ENCODE data around the gene MSI1. TPM values are rescaled to one million over a fixed set of nuclear protein-coding genes. Genes with fewer than 3 reads are reported as not detected.

MSI1 gene
- not detected for polyA plus RNA-seq (ENCODE audit: low read depth in 6 of 6)

GRCh38 chr12:120368789-120369602 lies at the start of gene MSI1:
MSI1 (minus strand) TSS chr12:120369164; CDS start chr12:120369091, 73 bp downstream.
- H3K27ac Mint-ChIP-seq: peak within 1 kb of the TSS in 1 of 6 donors; percentile 58
- H3K4me1 Mint-ChIP-seq: peaks cover 12 to 25% (median 15%) of the 10 kb centered on the region in 3 donors
- peaks cover 73 to 83% (median 82%) of the 10 kb centered on the region in 3 donors for H3K27me3 Mint-ChIP-seq
- H3K9me3 Mint-ChIP-seq: peaks cover 0 to 1% (median 0%) of the 10 kb centered on the region in 7 donors
- H3K36me3 Mint-ChIP-seq: no peaks in the 10 kb centered on the region
- ATAC-seq (ENCODE audit: low read depth in 2 of 2): peak; percentile 30 to 32
- no peak for DNase-seq
- peak within 1 kb of the TSS; percentile 61 to 92 (median 80) for H3K4me3 Mint-ChIP-seq

GRCh38 chr12:120417917-120418580 lies 49.1 kb upstream of the MSI1 start:
- H3K36me3 Mint-ChIP-seq: no peaks in the 10 kb centered on the region
- no peak for DNase-seq
- H3K4me3 Mint-ChIP-seq: no peak overlapping the region
- H3K9me3 Mint-ChIP-seq: no peaks in the 10 kb centered on the region
- H3K27ac Mint-ChIP-seq: peak overlapping the region in 1 of 6 donors; percentile 67
- H3K27me3 Mint-ChIP-seq: peaks cover 4 to 37% (median 17%) of the 10 kb centered on the region in 3 donors
- no peak for ATAC-seq (ENCODE audit: low read depth in 2 of 2)
- H3K4me1 Mint-ChIP-seq: peaks cover 0 to under 1% (median 0%) of the 10 kb centered on the region in 3 donors

- DNase-seq: no peak
- no peak overlapping the region for H3K27ac Mint-ChIP-seq
- H3K36me3 Mint-ChIP-seq: no peaks in the 10 kb centered on the region
- H3K27me3 Mint-ChIP-seq: peaks cover 4 to 43% (median 27%) of the 10 kb centered on the region in 3 donors
- ATAC-seq (ENCODE audit: low read depth in 2 of 2): no peak
- H3K9me3 Mint-ChIP-seq: no peaks in the 10 kb centered on the region
- H3K4me3 Mint-ChIP-seq: no peak overlapping the region
- no peaks in the 10 kb centered on the region for H3K4me1 Mint-ChIP-seq
Measured at GRCh38 chr12:120416490-120417216, 47.7 kb upstream of the MSI1 start.

- no peak overlapping the region for H3K4me3 Mint-ChIP-seq
- H3K36me3 Mint-ChIP-seq: no peaks in the 10 kb centered on the region
- no peak for DNase-seq
- H3K4me1 Mint-ChIP-seq: no peaks in the 10 kb centered on the region
- peaks cover 4 to 42% (median 27%) of the 10 kb centered on the region in 3 donors for H3K27me3 Mint-ChIP-seq
- ATAC-seq (ENCODE audit: low read depth in 2 of 2): no peak
- H3K9me3 Mint-ChIP-seq: no peaks in the 10 kb centered on the region
- H3K27ac Mint-ChIP-seq: peak overlapping the region in 1 of 6 donors; percentile 80
Measured at GRCh38 chr12:120413901-120414695, 45.1 kb upstream of the MSI1 start.

- H3K27ac Mint-ChIP-seq: peak overlapping the region in 1 of 6 donors; percentile 7
Measured at GRCh38 chr12:120412421-120412820, 43.5 kb upstream of the MSI1 start.

GRCh38 chr12:120408771-120409170 lies 39.8 kb upstream of the MSI1 start:
- H3K9me3 Mint-ChIP-seq: no peaks in the 10 kb centered on the region
- no peak overlapping the region for H3K27ac Mint-ChIP-seq
- peaks cover 0 to 21% (median 15%) of the 10 kb centered on the region in 3 donors for H3K27me3 Mint-ChIP-seq
- DNase-seq: no peak
- no peak for ATAC-seq (ENCODE audit: low read depth in 2 of 2)
- H3K36me3 Mint-ChIP-seq: no peaks in the 10 kb centered on the region
- H3K4me3 Mint-ChIP-seq: no peak overlapping the region
- no peaks in the 10 kb centered on the region for H3K4me1 Mint-ChIP-seq

More at GRCh38 chr12:120412421-120412820, 43.5 kb upstream of the MSI1 start:
- no peaks in the 10 kb centered on the region for H3K9me3 Mint-ChIP-seq
- H3K36me3 Mint-ChIP-seq: no peaks in the 10 kb centered on the region
- ATAC-seq (ENCODE audit: low read depth in 2 of 2) (no peak), DNase-seq (no peak)
- no peak overlapping the region for H3K4me3 Mint-ChIP-seq
- H3K27me3 Mint-ChIP-seq: peaks cover 0 to 34% (median 22%) of the 10 kb centered on the region in 3 donors
- no peaks in the 10 kb centered on the region for H3K4me1 Mint-ChIP-seq

GRCh38 chr12:120406553-120406952 lies 37.6 kb upstream of the MSI1 start:
- no peak for DNase-seq
- Mint-ChIP-seq H3K4me3 (no peak overlapping the region), H3K4me1 (no peaks in the 10 kb centered on the region), H3K27ac (no peak overlapping the region), H3K9me3 (no peaks in the 10 kb centered on the region), H3K27me3 (peaks cover 12 to 28% (median 20%) of the 10 kb centered on the region in 3 donors), H3K36me3 (no peaks in the 10 kb centered on the region)
- no peak for ATAC-seq (ENCODE audit: low read depth in 2 of 2)

- no peak overlapping the region for H3K27ac Mint-ChIP-seq
- ATAC-seq (ENCODE audit: low read depth in 2 of 2): no peak
Measured at GRCh38 chr12:120406069-120406468, 37.1 kb upstream of the MSI1 start.

GRCh38 chr12:120404271-120404670 lies 35.3 kb upstream of the MSI1 start:
- Mint-ChIP-seq H3K9me3 (peaks cover 0 to 3% (median 0%) of the 10 kb centered on the region in 7 donors), H3K27ac (no peak overlapping the region), H3K36me3 (no peaks in the 10 kb centered on the region), H3K4me3 (no peak overlapping the region), H3K4me1 (no peaks in the 10 kb centered on the region), H3K27me3 (peaks cover 26 to 41% (median 37%) of the 10 kb centered on the region in 3 donors)
- DNase-seq (no peak), ATAC-seq (ENCODE audit: low read depth in 2 of 2) (no peak)

More at GRCh38 chr12:120406069-120406468, 37.1 kb upstream of the MSI1 start:
- Mint-ChIP-seq H3K4me1 (no peaks in the 10 kb centered on the region), H3K36me3 (no peaks in the 10 kb centered on the region), H3K27me3 (peaks cover 12 to 28% (median 21%) of the 10 kb centered on the region in 3 donors), H3K4me3 (no peak overlapping the region), H3K9me3 (no peaks in the 10 kb centered on the region)
- DNase-seq: no peak

GRCh38 chr12:120403869-120404268 lies 34.9 kb upstream of the MSI1 start:
- peaks cover 0 to 3% (median 0%) of the 10 kb centered on the region in 7 donors for H3K9me3 Mint-ChIP-seq
- no peaks in the 10 kb centered on the region for H3K4me1 Mint-ChIP-seq
- H3K36me3 Mint-ChIP-seq: no peaks in the 10 kb centered on the region
- H3K27me3 Mint-ChIP-seq: peaks cover 26 to 41% (median 38%) of the 10 kb centered on the region in 3 donors
- ATAC-seq (ENCODE audit: low read depth in 2 of 2): no peak
- no peak for DNase-seq
- no peak overlapping the region for H3K4me3 Mint-ChIP-seq
- no peak overlapping the region for H3K27ac Mint-ChIP-seq

- DNase-seq (no peak), ATAC-seq (ENCODE audit: low read depth in 2 of 2) (no peak)
- Mint-ChIP-seq H3K36me3 (no peaks in the 10 kb centered on the region), H3K27me3 (peaks cover 32 to 52% (median 46%) of the 10 kb centered on the region in 3 donors), H3K27ac (no peak overlapping the region), H3K4me3 (no peak overlapping the region), H3K9me3 (peaks cover 0 to 3% (median 0%) of the 10 kb centered on the region in 7 donors), H3K4me1 (no peaks in the 10 kb centered on the region)
Measured at GRCh38 chr12:120402217-120402616, 33.3 kb upstream of the MSI1 start.

- Mint-ChIP-seq H3K27me3 (peaks cover 41 to 78% (median 69%) of the 10 kb centered on the region in 3 donors), H3K4me3 (no peak overlapping the region), H3K4me1 (peaks cover 0 to 3% (median 3%) of the 10 kb centered on the region in 3 donors), H3K9me3 (peaks cover 0 to 3% (median 0%) of the 10 kb centered on the region in 7 donors), H3K27ac (no peak overlapping the region), H3K36me3 (no peaks in the 10 kb centered on the region)
- DNase-seq: no peak
- ATAC-seq (ENCODE audit: low read depth in 2 of 2): no peak
Measured at GRCh38 chr12:120399531-120399930, 30.6 kb upstream of the MSI1 start.

Measured in naive B cell (primary cell).